Endothelial cell of umbilical vein (primary cell): ENCODE results near the gene CENPA. TPM values are rescaled to one million over a fixed set of nuclear protein-coding genes. Genes with fewer than 3 reads are reported as not detected.

ENCODE experiments used
- BruUV-seq: library from RNA; stranded (reverse); fragments of 400-500 nt; replicated peaks from 2 replicates; lab custom pipeline; 2021; lab: Mats Ljungman, UMichigan
- CTCF ChIA-PET: fragments of 300-600, 350-600 bp; sonication (Branson Sonifier 250); formaldehyde crosslinking; loops from one replicate; lab custom pipeline; 2021; ENCODE audit warnings: antibody characterized with exemption, inconsistent platforms; lab: Charles Lee
- POLR2A ChIA-PET: fragments of 300-600, 350-600 bp; sonication (Branson Sonifier 250); formaldehyde crosslinking; loops from one replicate; lab custom pipeline; 2021; ENCODE audit warnings: antibody characterized with exemption, inconsistent platforms; lab: Charles Lee
- DNase-seq: peaks from one replicate; pipeline ENCODE4 v3.0.0-alpha.2; 2011; ENCODE audit warnings: low read depth, low spot score
- FAIRE-seq: peaks from 2 replicates; lab custom pipeline; 2011; peaks lifted over from hg19 to GRCh38; lab: Jason Lieb, UNC
- H2AFZ ChIP-seq: 2 replicates; pipeline ENCODE4 v1.6.0; 2012; ENCODE audit warnings: low read depth, low read length, control low read depth, inconsistent platforms
- H3K27ac ChIP-seq: 2 replicates; pipeline ENCODE4 v1.5.1; 2011; ENCODE audit warnings: low read depth, mild to moderate bottlenecking, control low read depth, low read length, moderate library complexity; ENCODE audit not compliant: insufficient read depth
- H3K27me3 ChIP-seq, 2 experiments: 2 replicates each; pipeline versions ENCODE4 v1.6.0 to v1.6.1; 2011; ENCODE audit warnings: low read length in 2 of 2, mixed read lengths in 1 of 2; ENCODE audit not compliant: control insufficient read depth in 2 of 2, insufficient read depth in 2 of 2
- H3K36me3 ChIP-seq, 2 experiments: 2 replicates in 1 of 2; 3 replicates in 1 of 2; pipeline ENCODE4 v1.5.1; 2011; ENCODE audit warnings: low read length in 2 of 2, mild to moderate bottlenecking in 1 of 2, moderate library complexity in 1 of 2; ENCODE audit not compliant: control insufficient read depth in 2 of 2, insufficient read depth in 2 of 2; ENCODE audit errors: extremely low read depth in 1 of 2
- H3K4me1 ChIP-seq: 3 replicates; pipeline ENCODE4 v1.5.1; 2011; ENCODE audit warnings: mild to moderate bottlenecking, low read length; ENCODE audit not compliant: control insufficient read depth, insufficient read depth; ENCODE audit errors: extremely low read depth
- H3K4me2 ChIP-seq: 2 replicates; pipeline ENCODE4 v1.6.1; 2011; ENCODE audit warnings: low read length, control low read depth, mixed read lengths; ENCODE audit not compliant: insufficient read depth
- H3K4me3 ChIP-seq, 3 experiments: fragments of 200-600 bp in 1 of 3; sonication (generic), shearing (Covaris generic) in 1 of 3; replicated peaks in 1 of 3; 2 replicates each; pipeline ENCODE4 v1.5.1; 2011 to 2016; ENCODE audit warnings: control low read depth in 3 of 3, low read length in 3 of 3, mild to moderate bottlenecking in 2 of 3, inconsistent platforms in 1 of 3, low read depth in 1 of 3, moderate library complexity in 1 of 3; ENCODE audit not compliant: insufficient read depth in 1 of 3
- H3K79me2 ChIP-seq: 2 replicates; pipeline ENCODE4 v1.6.0; 2012; ENCODE audit warnings: low read length, inconsistent platforms; ENCODE audit not compliant: control insufficient read depth, insufficient read depth
- H3K9ac ChIP-seq: replicated peaks from 2 replicates; pipeline ENCODE3; 2011; ENCODE audit warnings: low read length, control low read depth; ENCODE audit not compliant: insufficient read depth; ENCODE audit errors: extremely low read depth
- H3K9me1 ChIP-seq: replicated peaks from 3 replicates; pipeline ENCODE4 v1.6.0; 2011; ENCODE audit warnings: mild to moderate bottlenecking, low read length; ENCODE audit not compliant: control insufficient read depth, insufficient read depth; ENCODE audit errors: extremely low read depth
- H3K9me3 ChIP-seq: replicated peaks from 2 replicates; pipeline ENCODE4 v1.5.1; 2012; ENCODE audit warnings: low read length, inconsistent platforms; ENCODE audit not compliant: control insufficient read depth, insufficient read depth
- H4K20me1 ChIP-seq: replicated peaks from 2 replicates; pipeline ENCODE3; 2011; ENCODE audit warnings: mild to moderate bottlenecking, low read length; ENCODE audit not compliant: control insufficient read depth, insufficient read depth; ENCODE audit errors: extremely low read depth
- CTCF ChIP-seq, 2 donors: IDR thresholded peaks; 1 replicate in 1 of 2; 2 replicates in 1 of 2; pipeline ENCODE4 v1.5.1; 2011; ENCODE audit warnings: low read length in 2 of 2, mild to moderate bottlenecking in 2 of 2, moderate library complexity in 2 of 2, control low read depth in 1 of 2, inconsistent platforms in 1 of 2, low read depth in 1 of 2; ENCODE audit not compliant: insufficient read depth in 1 of 2; ENCODE audit errors: extremely low read depth in 1 of 2
- EZH2 ChIP-seq: IDR thresholded peaks from 2 replicates; pipeline ENCODE4 v1.6.1; 2012; ENCODE audit warnings: borderline replicate concordance, low read depth, mild to moderate bottlenecking, moderate library complexity, low read length, inconsistent platforms; ENCODE audit not compliant: severe bottlenecking
- FOS ChIP-seq: IDR thresholded peaks from 2 replicates; pipeline ENCODE4 v1.6.1; 2011; ENCODE audit warnings: mild to moderate bottlenecking, low read length, moderate library complexity, borderline replicate concordance; ENCODE audit not compliant: insufficient read depth
- GATA2 ChIP-seq: IDR thresholded peaks from 2 replicates; pipeline ENCODE4 v1.7.0; 2011; ENCODE audit warnings: low read depth, mild to moderate bottlenecking, moderate library complexity, mixed read lengths, low read length; ENCODE audit not compliant: insufficient read length, insufficient read depth
- JUN ChIP-seq: IDR thresholded peaks from 2 replicates; pipeline ENCODE4 v1.6.1; 2011; ENCODE audit warnings: borderline replicate concordance, low read depth; ENCODE audit not compliant: insufficient read length, insufficient read depth
- MAX ChIP-seq: IDR thresholded peaks from 2 replicates; pipeline ENCODE4 v1.6.1; 2011; ENCODE audit not compliant: insufficient read depth, insufficient read length
- MYC ChIP-seq: IDR thresholded peaks from one replicate; pipeline ENCODE4 v1.6.1; 2011; ENCODE audit warnings: mild to moderate bottlenecking, low read depth, low read length
- POLR2A ChIP-seq: IDR thresholded peaks from 2 replicates; pipeline ENCODE4 v1.6.1; 2012; ENCODE audit warnings: low read depth, mild to moderate bottlenecking, control low read depth, low read length
- POLR2AphosphoS5 ChIP-seq: IDR thresholded peaks from 2 replicates; pipeline ENCODE4 v1.6.1; 2012; ENCODE audit warnings: low read depth, mild to moderate bottlenecking, control low read depth, low read length, moderate library complexity; ENCODE audit not compliant: insufficient read depth
- dilution Hi-C: fragments of 300-500 bp; cut with MboI; formaldehyde crosslinking; loops from one replicate; pipeline ENCODE4 v1.15.0; 2019; ENCODE audit warnings: low sequenced_read_pairs; ENCODE audit not compliant: extremely low pct_ligation_motif_present
- intact Hi-C: fragments of 100-400 bp; cut with micrococcal nuclease; formaldehyde crosslinking; loops from one replicate; pipeline ENCODE4 v1.10.0; 2022
- polyA plus RNA-seq, 4 experiments: library from polyadenylated mRNA; depleted of rRNA in 3 of 4; stranded (reverse) in 3 of 4; unstranded in 1 of 4; fragments of >200 nt; gene quantifications; 2 replicates each; pipeline versions ENCODE4 v1.2.1 to v1.2.3, GENCODE V29; 2011 to 2012; ENCODE audit warnings: missing spikeins in 1 of 4
- total RNA-seq: library from RNA; stranded (reverse); gene quantifications from 2 replicates; pipeline ENCODE4 v1.2.3, GENCODE V29; 2021

The CENPA gene
- total and polyA plus RNA-seq, 2 donors (not counting 3 experiments of a cell fraction or from before 2014, with no cell fraction given), result 22.0 to 33.1 TPM

GRCh38 chr2:26843041-26843440, 57.2 kb downstream of the CENPA start:
- intact Hi-C loops, result no loop called here
- peaks cover 27 to 45% of the 10 kb centered on the region in 2 experiments for H3K27me3 ChIP-seq
- CTCF ChIA-PET, result interaction anchor here (2.2 to 2.8 kb wide), 2 partner anchors 100 to 174 kb away, joined by 5 to 17 read pairs; no protein-coding TSS in a partner anchor

More at GRCh38 chr2:26843041-26843440, 57.2 kb downstream of the CENPA start:
- no peak overlapping the region for H3K4me3 ChIP-seq
- H3K4me1 ChIP-seq, result no peaks in the 10 kb centered on the region
- H3K9ac ChIP-seq, result no peak overlapping the region
- H3K27ac ChIP-seq, result no peak overlapping the region
- DNase-seq, result no peak
- TF ChIP-seq MAX (no peak), JUN (no peak), GATA2 (no peak), POLR2AphosphoS5 (no peak), MYC (no peak), EZH2 (no peak), CTCF (IDR thresholded peaks at IDR 0.05; ENCODE audit: extremely low read depth in 1 of 2, insufficient read depth in 1 of 2, low read depth in 1 of 2, low read length in 2 of 2) (no peak), FOS (no peak), POLR2A (no peak)
- H3K9me3 ChIP-seq, result no peaks in the 10 kb centered on the region
- no peak overlapping the region for H2AFZ ChIP-seq
- BruUV-seq, result no TSS peak
- no peaks in the 10 kb centered on the region for H3K36me3 ChIP-seq
- H3K79me2 ChIP-seq, result no peaks in the 10 kb centered on the region
- H4K20me1 ChIP-seq, result no peaks in the 10 kb centered on the region
- no peak for FAIRE-seq
- POLR2A ChIA-PET, result no interaction called here
- dilution Hi-C loops, result no loop called here
- H3K9me1 ChIP-seq, result no peaks in the 10 kb centered on the region
- H3K4me2 ChIP-seq, result no peak overlapping the region

Other genes with a start within 250 kb of the CENPA start
- not detected in 2 replicates for gene CIB4, start 144.7 kb upstream of the CENPA start, total RNA-seq
- not detected in 2 replicates for gene CIB4, start 144.7 kb upstream of the CENPA start, polyA plus RNA-seq
- not detected in 2 replicates for gene KCNK3, start 93.3 kb upstream of the CENPA start, total RNA-seq
- 0.03 TPM in 1 of 2 replicates, not detected in the other for gene KCNK3, start 93.3 kb upstream of the CENPA start, polyA plus RNA-seq
- gene SLC35F6, start 21.8 kb upstream of the CENPA start, total RNA-seq, result 36.6 and 39.8 TPM in 2 replicates
- gene SLC35F6, start 21.8 kb upstream of the CENPA start, polyA plus RNA-seq, result 34.6 and 43.8 TPM in 2 replicates
- not detected in 2 replicates for gene DPYSL5, start 62.1 kb downstream of the CENPA start, total RNA-seq
- not detected in 2 replicates for gene DPYSL5, start 62.1 kb downstream of the CENPA start, polyA plus RNA-seq
- 5.0 and 6.1 TPM in 2 replicates for gene MAPRE3, start 184.6 kb downstream of the CENPA start, total RNA-seq
- gene MAPRE3, start 184.6 kb downstream of the CENPA start, polyA plus RNA-seq, result 4.4 and 6.7 TPM in 2 replicates
- 107 and 109 TPM in 2 replicates for gene TMEM214, start 246.9 kb downstream of the CENPA start, total RNA-seq
- 163 and 187 TPM in 2 replicates for gene TMEM214, start 246.9 kb downstream of the CENPA start, polyA plus RNA-seq